Prostate gland (tissue), 2 donors: ENCODE measurements around the gene TINAGL1.

Experiments
- CTCF ChIP-seq, 4 experiments: fragments of 200-600 bp in 2 of 4; fragments of 450-650 bp in 2 of 4; sonication (generic) in 2 of 4; IDR thresholded peaks; 1 replicate in 3 of 4; 2 replicates in 1 of 4; pipeline ENCODE4 v1.5.1; 2016 to 2019; ENCODE audit warnings: antibody characterized with exemption in 4 of 4, mild to moderate bottlenecking in 2 of 4, moderate library complexity in 2 of 4
- POLR2A ChIP-seq: fragments of 450-650 bp; IDR thresholded peaks from one replicate; pipeline ENCODE4 v1.6.1; 2016; ENCODE audit warnings: antibody characterized with exemption, mild to moderate bottlenecking

- TF ChIP-seq POLR2A = no peak
- TF ChIP-seq CTCF (IDR thresholded peaks at IDR 0.05) = no peak
Measured at GRCh38 chr1:31615414-31615813, 39.1 kb downstream of the TINAGL1 start.
